SJCRH30 (cell line): ENCODE measurements around the gene LCTL. TPM values are rescaled to one million over a fixed set of nuclear protein-coding genes. Genes with fewer than 3 reads are reported as not detected.

Source experiments
- DNase-seq, 2 experiments: peaks; one replicate each; pipeline ENCODE4 v3.0.0-alpha.2; 2015 to 2020
- H3K27ac ChIP-seq: fragments of 250-450 bp; sonication (Bioruptor Pico); 2 replicates; pipeline ENCODE4 v1.5.1; 2020; ENCODE audit warnings: mild to moderate bottlenecking, moderate library complexity
- H3K27me3 ChIP-seq: fragments of 250-450 bp; sonication (Bioruptor Pico); 2 replicates; pipeline ENCODE4 v1.5.1; 2020; ENCODE audit warnings: mild to moderate bottlenecking, moderate library complexity
- H3K36me3 ChIP-seq: fragments of 250-450 bp; sonication (Bioruptor Pico); 2 replicates; pipeline ENCODE4 v1.5.1; 2020; ENCODE audit warnings: mild to moderate bottlenecking, moderate library complexity
- H3K4me1 ChIP-seq: fragments of 250-450 bp; sonication (Bioruptor Pico); 2 replicates; pipeline ENCODE4 v1.5.1; 2020; ENCODE audit warnings: mild to moderate bottlenecking, moderate library complexity
- H3K4me3 ChIP-seq: fragments of 250-450 bp; sonication (Bioruptor Pico); 2 replicates; pipeline ENCODE4 v1.5.1; 2020; ENCODE audit warnings: mild to moderate bottlenecking, moderate library complexity
- H3K9me3 ChIP-seq: fragments of 250-450 bp; sonication (Bioruptor Pico); replicated peaks from 2 replicates; pipeline ENCODE4 v1.5.1; 2020; ENCODE audit warnings: mild to moderate bottlenecking, moderate library complexity
- total RNA-seq: library from RNA; depleted of rRNA; stranded (reverse); fragments of >200 nt; shearing (Covaris generic); gene quantifications from 2 replicates; pipeline ENCODE4 v1.2.3, GENCODE V29; 2014

LCTL gene
- total RNA-seq, 1 experiment from 2014 or later, result 2.0 TPM

DNA sequence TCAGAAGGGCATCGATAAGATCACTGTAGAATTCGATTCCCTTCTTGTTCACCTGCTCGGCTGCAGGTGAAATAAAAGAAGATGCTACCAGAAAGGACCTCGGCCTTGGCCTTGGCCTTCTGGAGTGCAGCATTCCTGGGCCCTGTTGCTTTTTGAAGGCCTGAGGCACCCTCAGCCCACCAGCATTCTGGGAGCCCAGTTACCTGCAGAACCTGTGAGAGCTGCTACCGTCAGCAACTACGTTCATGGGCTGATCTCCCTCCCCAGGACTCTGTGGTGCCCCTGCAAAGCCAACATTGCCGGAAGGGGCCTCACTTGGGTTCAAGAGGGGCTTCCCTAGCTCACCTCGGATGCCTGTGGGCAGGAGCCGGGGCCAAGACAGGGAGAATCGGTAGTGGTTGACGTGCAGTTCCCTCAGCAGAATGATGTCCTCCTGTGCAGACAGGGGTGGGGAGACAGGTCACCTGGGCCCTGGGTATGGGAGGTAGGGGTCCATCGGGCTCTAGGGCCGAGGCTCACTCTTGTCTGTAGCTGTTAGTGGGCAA lies 2.2 kb downstream of the LCTL start:
- Histone ChIP-seq H3K36me3 (no peaks in the 10 kb centered on the region), H3K27me3 (no peaks in the 10 kb centered on the region), H3K4me1 (peaks cover 14% of the 10 kb centered on the region; the same call in 1 of the 2 replicates), H3K4me3 (no peak overlapping the region), H3K27ac (no peak overlapping the region), H3K9me3 (no peaks in the 10 kb centered on the region)
- DNase-seq, result no peak

DNA sequence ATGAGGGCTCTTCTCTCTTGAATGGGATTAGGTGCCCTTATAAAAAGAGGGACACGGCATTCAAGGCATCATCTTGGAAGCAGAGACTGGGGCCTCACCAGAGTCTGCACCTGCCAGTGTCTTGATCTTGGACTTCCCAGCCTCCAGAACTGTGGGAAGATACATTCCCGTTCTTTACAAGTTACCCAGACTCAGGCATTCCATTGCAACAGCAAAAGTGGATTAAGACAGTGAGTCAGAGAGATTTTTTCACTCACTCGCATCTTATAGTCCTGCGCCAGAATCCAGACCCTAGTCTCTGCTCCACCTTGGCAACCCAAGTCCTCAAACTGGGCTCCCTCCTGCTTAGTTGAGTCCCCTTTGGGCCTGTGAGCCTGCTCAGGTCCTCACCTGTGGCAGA lies 2.7 kb downstream of the LCTL start:
- Histone ChIP-seq H3K9me3 (no peaks in the 10 kb centered on the region), H3K27ac (no peak overlapping the region), H3K36me3 (no peaks in the 10 kb centered on the region), H3K4me3 (no peak overlapping the region), H3K4me1 (peaks cover 14% of the 10 kb centered on the region; the same call in 1 of the 2 replicates), H3K27me3 (no peaks in the 10 kb centered on the region)
- DNase-seq, result no peak

DNA sequence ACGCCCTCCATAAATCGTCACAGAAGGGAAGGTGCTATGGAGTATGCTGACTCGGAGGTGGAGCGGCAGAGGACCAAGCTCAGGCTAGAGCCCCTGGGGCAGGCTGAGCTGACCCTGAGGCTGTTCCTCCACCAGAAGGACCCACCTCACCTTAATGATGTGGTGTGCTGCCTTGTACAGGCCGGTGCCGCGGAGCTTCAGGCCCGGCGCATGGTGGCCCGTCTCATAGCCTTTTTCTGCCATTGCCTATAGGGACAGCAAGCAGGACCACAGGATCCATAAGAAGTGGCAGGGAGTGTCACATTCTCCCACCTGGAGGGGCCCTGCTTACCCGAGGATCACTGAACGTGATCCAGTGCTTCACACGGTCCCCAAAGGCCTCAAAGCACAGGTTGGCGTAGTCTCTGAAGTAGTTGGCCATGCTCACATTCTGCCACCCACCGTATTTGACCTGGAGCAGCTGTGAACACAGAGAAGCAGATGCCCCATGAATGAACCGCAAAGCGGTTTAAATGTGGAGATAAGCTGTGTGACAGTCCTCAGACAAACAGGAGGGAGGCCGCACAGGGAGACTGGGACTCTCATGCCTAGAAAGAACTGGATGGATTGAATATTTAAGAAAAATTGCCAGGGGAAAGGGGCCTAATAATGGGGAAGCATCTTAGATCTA lies 4.8 kb downstream of the LCTL start:
- no peak overlapping the region for H3K4me3 ChIP-seq
- peaks cover 7% of the 10 kb centered on the region; the same call in 1 of the 2 replicates for H3K4me1 ChIP-seq
- no peak overlapping the region for H3K27ac ChIP-seq
- H3K27me3 ChIP-seq, result no peaks in the 10 kb centered on the region
- peaks cover 4% of the 10 kb centered on the region; the same call in 1 of the 2 replicates for H3K36me3 ChIP-seq
- H3K9me3 ChIP-seq, result no peaks in the 10 kb centered on the region
- no peak for DNase-seq

DNA sequence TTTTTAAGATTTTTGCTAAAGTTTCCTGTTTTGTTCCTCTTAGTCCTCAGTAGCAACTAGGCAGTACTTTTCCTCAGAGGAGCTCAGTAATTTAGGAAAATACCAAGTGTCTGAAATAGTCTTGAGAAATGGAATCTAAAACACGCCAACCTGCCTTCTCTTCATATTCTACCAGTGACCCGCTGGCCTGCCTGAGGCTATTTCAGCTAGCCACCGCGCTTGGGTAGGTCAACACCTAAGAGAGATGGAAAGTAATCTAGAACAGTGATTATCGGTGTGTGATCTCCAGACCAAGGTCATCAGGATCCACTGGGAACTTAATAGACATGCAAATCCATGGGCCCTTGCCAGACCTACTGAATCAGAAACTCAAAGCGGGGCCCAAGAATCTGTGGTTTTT lies 7.5 kb downstream of the LCTL start:
- Histone ChIP-seq H3K27ac (no peak overlapping the region), H3K27me3 (no peaks in the 10 kb centered on the region), H3K4me1 (no peaks in the 10 kb centered on the region), H3K9me3 (no peaks in the 10 kb centered on the region), H3K36me3 (peaks cover 14% of the 10 kb centered on the region; the same call in 1 of the 2 replicates), H3K4me3 (no peak overlapping the region)
- DNase-seq, result no peak

DNA sequence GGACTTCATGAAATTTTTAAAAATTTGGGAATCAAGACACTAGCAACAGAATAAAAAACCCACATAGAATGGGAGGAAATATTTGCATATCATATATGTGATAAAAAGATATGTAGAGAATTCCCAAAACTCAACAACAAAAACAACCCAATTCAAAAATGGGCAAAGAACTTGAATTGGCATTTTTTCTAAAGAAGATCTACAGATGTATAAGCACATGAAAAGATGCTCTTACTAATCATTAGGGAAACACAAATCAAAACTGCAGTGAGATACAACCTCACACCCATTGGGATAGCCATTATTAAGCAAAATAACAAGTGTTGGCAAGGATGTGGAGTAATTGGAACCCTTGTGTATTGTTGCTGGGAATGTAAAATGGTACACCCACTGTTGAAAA lies 10.1 kb downstream of the LCTL start:
- Histone ChIP-seq H3K4me3 (no peak overlapping the region), H3K9me3 (no peaks in the 10 kb centered on the region), H3K36me3 (peaks cover 26% of the 10 kb centered on the region), H3K27me3 (no peaks in the 10 kb centered on the region), H3K27ac (no peak overlapping the region), H3K4me1 (no peaks in the 10 kb centered on the region)
- no peak for DNase-seq

DNA sequence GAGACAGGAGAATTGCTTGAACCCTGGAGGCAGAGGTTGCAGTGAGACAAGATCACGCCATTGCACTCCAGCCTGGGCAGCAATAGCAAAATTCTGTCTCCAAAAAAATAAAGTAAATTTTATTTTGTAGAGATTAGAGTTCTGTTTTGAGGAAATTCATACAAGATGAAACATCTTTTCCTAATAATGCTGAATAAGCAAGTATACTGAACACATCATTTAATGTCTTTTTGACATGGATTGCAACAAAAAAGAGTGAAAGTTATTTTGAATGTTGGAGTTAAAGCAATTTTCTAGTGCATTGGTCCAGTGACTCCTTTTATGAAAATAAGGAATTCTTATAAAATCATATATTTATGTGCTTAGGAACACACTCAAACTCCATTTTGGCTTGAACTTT lies 20.5 kb downstream of the LCTL start:
- no peak for DNase-seq
- Histone ChIP-seq H3K36me3 (peaks cover 51% of the 10 kb centered on the region), H3K4me3 (no peak overlapping the region), H3K27ac (no peak overlapping the region), H3K9me3 (no peaks in the 10 kb centered on the region), H3K27me3 (no peaks in the 10 kb centered on the region), H3K4me1 (no peaks in the 10 kb centered on the region)

DNA sequence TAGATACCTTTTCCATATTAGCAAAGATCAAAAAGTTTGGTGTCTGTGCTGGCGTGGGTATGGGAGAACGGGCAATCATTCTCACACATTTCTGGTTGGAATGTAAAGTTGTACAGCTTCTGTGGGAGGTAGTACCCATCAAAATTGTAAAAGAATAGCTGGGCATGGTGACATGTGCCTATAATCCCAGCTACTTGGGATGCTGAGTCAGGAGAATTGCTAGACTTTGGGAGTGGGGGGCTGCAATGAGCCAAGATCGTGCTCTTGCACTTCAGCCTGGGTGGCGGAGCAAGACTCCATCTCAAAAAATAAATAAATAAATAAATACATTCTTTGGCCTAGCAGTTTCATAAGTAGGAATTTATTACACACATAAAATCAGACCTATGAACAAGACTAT lies 22.9 kb downstream of the LCTL start:
- no peak for DNase-seq
- H3K4me1 ChIP-seq, result no peaks in the 10 kb centered on the region
- H3K36me3 ChIP-seq, result peaks cover 49% of the 10 kb centered on the region
- H3K9me3 ChIP-seq, result no peaks in the 10 kb centered on the region
- H3K4me3 ChIP-seq, result no peak overlapping the region
- H3K27ac ChIP-seq, result no peak overlapping the region
- H3K27me3 ChIP-seq, result no peaks in the 10 kb centered on the region

DNA sequence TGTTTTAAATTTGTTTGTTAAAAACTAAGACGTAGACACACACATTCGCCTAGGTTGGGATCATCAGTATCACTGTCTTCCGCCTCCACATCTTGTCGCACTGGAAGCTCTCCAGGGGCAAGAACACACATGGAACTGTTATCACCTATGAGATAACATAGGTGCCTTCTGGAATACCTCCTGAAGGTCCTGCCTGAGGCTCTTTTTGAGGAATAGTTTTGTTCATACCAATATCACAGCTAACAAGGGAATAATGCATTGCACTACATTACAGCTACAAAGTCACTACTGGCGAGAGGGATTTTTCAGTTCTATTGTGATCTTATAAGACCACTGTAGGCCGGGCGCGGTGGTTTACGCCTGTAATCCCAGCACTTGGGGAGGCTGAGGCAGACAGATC lies 30.7 kb downstream of the LCTL start:
- DNase-seq, result no peak
- H3K27ac ChIP-seq, result no peak overlapping the region
- H3K36me3 ChIP-seq, result peaks cover 55% of the 10 kb centered on the region
- no peaks in the 10 kb centered on the region for H3K27me3 ChIP-seq
- H3K4me1 ChIP-seq, result no peaks in the 10 kb centered on the region
- no peak overlapping the region for H3K4me3 ChIP-seq
- no peaks in the 10 kb centered on the region for H3K9me3 ChIP-seq

DNA sequence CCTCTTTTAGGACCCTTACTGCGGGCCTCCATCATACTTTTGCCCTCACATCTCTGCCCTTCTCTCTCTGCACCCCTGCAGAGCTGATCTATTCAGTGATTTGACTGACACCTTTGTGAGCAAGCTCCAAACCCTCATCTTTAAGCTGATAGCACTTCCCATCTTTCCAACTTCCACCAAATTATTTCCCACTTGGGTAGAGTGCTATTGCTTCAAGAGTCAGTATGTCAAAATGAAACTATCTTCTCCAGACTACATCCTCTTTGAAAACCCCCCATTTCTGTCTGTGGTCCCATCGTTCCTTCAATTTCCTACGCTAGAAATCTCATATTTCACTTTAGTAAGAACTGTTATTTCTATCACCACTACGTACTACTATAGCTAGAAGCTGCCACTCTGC lies 41.0 kb downstream of the LCTL start:
- Histone ChIP-seq H3K27me3 (no peaks in the 10 kb centered on the region), H3K9me3 (no peaks in the 10 kb centered on the region), H3K4me3 (no peak overlapping the region), H3K27ac (no peak overlapping the region), H3K4me1 (no peaks in the 10 kb centered on the region), H3K36me3 (peaks cover 51% of the 10 kb centered on the region)
- no peak for DNase-seq

DNA sequence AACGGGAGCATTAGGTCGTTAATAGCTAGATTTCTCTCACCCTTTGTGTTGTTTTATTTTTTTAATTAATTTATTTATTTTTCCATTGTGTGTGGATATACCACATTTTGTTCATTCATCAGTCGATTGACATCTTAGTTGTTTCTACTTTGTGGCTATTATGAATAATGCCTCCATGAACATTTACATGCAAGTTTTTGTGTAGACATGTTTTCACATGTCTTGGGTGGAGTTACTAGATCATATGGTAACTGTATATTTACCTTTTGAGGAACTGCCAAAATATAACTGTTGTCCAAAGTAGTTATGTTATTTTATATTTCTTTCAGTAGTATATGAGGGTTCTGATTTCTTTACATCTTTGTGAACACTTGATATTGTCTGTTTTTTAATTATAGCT lies 41.9 kb downstream of the LCTL start:
- H3K9me3 ChIP-seq, result no peaks in the 10 kb centered on the region
- no peaks in the 10 kb centered on the region for H3K4me1 ChIP-seq
- no peak overlapping the region for H3K27ac ChIP-seq
- H3K36me3 ChIP-seq, result peaks cover 44% of the 10 kb centered on the region
- DNase-seq, result no peak
- H3K27me3 ChIP-seq, result no peaks in the 10 kb centered on the region
- H3K4me3 ChIP-seq, result no peak overlapping the region

DNA sequence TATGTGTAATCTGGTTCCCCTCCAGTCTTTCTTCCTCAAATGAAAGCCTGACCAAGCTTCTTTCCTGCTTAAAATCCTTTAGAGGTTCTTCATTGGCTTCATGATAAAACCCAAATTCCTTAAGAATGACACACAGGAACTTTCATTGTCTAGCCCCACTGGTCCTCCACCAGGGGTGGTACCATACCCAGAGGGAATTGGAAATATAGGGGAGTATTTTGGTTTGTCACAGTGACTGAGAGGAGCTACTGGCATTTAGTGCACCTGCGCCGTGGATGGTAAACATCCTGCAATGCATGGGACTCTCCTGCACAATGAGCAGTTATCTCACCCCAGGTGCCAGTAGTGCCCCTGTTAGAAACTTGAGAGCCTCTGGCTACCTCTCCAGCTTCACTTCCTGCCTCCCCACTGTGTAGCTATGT lies 49.9 kb downstream of the LCTL start:
- H3K36me3 ChIP-seq, result peaks cover 26% of the 10 kb centered on the region
- H3K4me3 ChIP-seq, result no peak overlapping the region
- no peaks in the 10 kb centered on the region for H3K4me1 ChIP-seq
- H3K27ac ChIP-seq, result no peak overlapping the region
- H3K9me3 ChIP-seq, result no peaks in the 10 kb centered on the region
- H3K27me3 ChIP-seq, result no peaks in the 10 kb centered on the region
- DNase-seq, result no peak

DNA sequence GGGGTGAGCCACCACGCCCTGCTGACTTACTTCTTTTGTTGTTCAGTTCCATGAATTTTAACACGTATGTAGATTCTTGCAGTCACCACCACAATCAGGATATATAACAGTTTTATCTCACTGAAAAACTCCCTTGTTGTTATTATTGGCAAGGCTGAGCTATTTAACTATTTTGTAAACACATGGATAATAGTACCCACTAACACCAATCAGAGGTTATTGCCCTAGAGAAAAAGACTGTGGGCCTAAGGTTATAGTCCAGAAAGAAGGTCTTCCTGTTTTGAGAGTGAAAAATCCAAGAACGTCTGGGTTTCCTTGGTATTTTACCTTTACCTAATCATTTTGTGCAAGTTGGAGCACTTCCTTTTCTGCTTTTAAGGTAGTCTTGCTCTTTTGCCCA lies 51.2 kb downstream of the LCTL start:
- Histone ChIP-seq H3K4me1 (no peaks in the 10 kb centered on the region), H3K36me3 (peaks cover 27% of the 10 kb centered on the region), H3K9me3 (no peaks in the 10 kb centered on the region), H3K4me3 (no peak overlapping the region), H3K27ac (no peak overlapping the region), H3K27me3 (no peaks in the 10 kb centered on the region)
- no peak for DNase-seq

DNA sequence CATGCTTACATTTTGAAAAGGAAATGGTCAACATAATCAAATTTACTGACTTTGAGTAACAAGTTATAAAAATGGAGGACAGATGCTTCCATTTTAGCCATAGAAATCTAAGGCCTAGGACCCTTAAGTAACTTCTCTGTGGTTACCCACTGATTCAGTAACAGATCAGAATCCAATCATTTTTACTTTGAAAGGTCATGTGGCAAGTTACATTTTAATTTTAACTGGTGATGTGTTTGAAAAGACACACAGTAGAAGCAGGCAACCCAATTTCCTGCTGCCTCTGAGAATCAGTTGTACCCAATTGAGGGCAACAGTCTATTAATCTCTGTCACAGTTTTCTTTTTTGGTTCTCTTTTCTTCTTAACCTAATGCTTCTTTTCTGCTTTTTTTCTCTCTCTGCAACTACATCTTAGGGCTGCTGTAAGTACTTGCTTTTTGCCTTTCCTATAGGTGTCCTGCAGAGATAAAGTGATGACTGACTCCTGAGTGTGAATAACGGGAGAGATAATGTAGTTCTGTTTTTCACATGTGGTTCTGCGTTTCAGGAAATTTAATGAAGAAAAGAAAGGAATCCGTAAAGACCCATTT lies 57.4 kb downstream of the LCTL start:
- no peak for DNase-seq
- Histone ChIP-seq H3K4me3 (no peak overlapping the region), H3K36me3 (peaks cover 15% of the 10 kb centered on the region), H3K27me3 (no peaks in the 10 kb centered on the region), H3K4me1 (no peaks in the 10 kb centered on the region), H3K27ac (no peak overlapping the region), H3K9me3 (no peaks in the 10 kb centered on the region)

DNA sequence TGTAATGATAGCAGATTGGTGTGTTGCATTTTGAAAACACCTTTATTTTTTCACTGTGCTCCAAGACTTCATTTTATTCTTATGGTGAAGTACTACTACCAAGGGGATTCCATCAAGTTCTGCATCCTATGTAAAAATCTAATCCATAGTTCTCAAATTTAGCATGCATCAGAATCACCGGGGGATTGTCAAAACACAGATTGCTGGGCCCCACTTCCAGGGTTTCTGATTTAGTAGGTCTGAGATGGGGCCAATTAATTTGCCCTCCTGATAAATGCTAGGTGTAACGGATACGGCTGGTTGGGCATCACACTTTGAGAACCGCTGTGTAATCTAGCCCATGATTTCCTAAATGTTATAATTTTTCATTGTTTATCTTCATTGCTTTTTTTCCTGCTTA lies 60.0 kb downstream of the LCTL start:
- H3K27ac ChIP-seq, result peak overlapping the region; percentile 96
- no peak for DNase-seq

DNA sequence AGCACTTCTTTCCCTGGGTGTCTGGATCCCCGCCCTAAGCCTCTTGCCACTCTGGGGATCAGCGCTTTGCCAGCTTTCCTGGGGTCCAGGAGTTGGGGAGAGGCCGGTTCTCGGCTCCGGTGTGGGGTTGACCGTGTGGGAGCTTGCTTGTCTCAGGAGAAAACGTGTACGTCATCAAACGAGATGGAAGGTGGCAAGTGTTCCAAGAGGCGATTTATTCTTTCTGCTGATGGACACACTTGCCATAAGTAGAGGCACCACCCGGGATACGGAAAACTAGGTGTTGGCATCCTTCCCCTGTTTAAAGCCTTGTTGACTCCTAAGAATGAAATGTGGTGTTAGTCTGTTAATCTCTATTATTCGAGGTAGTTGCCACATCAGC lies 60.4 kb downstream of the LCTL start:
- peaks cover 40% of the 10 kb centered on the region for H3K36me3 ChIP-seq
- H3K27ac ChIP-seq, result peak overlapping the region; percentile 96
- H3K27me3 ChIP-seq, result no peaks in the 10 kb centered on the region
- peaks cover 9% of the 10 kb centered on the region; the same call in 1 of the 2 replicates for H3K4me1 ChIP-seq
- no peaks in the 10 kb centered on the region for H3K9me3 ChIP-seq
- peak in 1 of 2 experiments; percentile 73 for DNase-seq
- H3K4me3 ChIP-seq, result peak overlapping the region; percentile 92

More for the DNA sequence above, 60.0 kb downstream of the LCTL start:
- peak overlapping the region; percentile 92 for H3K4me3 ChIP-seq
- H3K36me3 ChIP-seq, result peaks cover 40% of the 10 kb centered on the region
- no peaks in the 10 kb centered on the region for H3K27me3 ChIP-seq
- peaks cover 9% of the 10 kb centered on the region; the same call in 1 of the 2 replicates for H3K4me1 ChIP-seq
- no peaks in the 10 kb centered on the region for H3K9me3 ChIP-seq
